SK-N-DZ (cell line): ENCODE measurements around the gene ATCAY.
A peak's percentile ranks its signal among the peaks of the same experiment; 100 is the strongest.
"Not testable (repeated sequence)": the region's sequence is repeated elsewhere in the genome, so short reads cannot be mapped to it uniquely, and the experiment has no call there.

Source experiments
- DNase-seq: peaks from one replicate; pipeline ENCODE4 v3.0.0-alpha.2; 2015; ENCODE audit warnings: low spot score

Gene ATCAY

DNA sequence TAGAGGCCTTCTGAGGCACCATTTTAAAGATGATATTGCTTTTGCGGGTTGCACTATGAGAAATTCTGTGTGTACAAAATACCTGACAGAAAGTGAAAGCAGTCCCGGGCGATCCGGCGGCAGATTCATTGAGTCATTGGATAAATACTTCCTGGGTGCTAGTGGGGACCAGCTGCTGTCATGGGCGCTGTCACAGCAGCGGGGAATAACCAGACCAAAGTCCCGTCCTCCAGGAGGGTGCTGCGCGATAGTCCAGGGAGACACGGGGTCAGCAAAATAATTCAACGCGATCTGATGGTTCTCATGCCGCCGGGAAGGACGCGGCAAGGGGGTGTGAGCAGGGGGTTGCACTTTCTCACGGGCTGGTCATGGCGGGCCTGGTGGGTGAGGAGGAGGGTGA lies 25.2 kb upstream of the ATCAY start:
- no peak for DNase-seq

DNA sequence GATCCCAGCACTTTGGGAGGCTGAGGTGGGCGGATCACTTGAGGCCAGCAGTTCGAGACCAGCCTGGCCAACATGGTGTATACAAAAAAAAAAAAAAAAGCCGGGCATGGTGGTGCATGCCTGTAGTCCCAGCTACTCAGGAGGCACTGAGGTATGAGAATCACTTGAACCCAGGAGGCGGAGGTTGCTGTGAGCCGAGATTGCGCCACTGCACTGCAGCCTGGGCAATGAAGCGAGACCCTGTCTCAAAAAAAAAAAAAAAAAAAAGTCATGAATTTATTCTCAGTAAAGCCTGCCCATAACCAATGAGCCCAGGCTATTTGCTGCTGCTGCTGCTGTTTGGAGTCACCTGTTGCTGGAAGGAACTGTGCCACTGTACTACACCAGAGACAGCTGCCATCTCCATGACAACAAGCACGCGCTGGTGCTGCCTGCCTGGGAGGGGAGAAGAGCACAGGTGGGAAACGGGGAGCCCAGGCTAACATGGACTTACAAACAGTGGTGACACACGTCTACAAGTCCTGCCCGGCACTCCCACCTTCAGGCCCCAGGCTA lies 23.0 kb upstream of the ATCAY start:
- no peak for DNase-seq

DNA sequence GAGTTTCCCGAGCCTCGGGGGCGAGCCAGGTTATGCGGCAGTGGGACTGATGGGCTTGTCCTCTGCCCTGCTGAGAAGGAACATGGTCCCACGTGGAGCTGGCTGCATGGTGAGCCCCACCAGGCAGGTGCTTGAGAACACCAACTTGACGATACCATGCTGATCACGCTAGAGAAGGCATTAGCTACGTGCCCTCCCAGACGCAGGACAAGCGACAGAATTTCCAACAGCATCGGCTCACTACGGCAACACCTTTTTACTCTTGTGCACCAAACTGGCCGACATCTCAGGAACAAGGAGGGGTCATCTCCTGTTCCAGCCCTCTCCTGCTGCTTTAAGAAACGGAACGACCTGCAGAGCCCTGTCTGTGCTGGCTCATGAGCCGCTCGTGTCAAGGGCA lies 20.0 kb upstream of the ATCAY start:
- DNase-seq: no peak

DNA sequence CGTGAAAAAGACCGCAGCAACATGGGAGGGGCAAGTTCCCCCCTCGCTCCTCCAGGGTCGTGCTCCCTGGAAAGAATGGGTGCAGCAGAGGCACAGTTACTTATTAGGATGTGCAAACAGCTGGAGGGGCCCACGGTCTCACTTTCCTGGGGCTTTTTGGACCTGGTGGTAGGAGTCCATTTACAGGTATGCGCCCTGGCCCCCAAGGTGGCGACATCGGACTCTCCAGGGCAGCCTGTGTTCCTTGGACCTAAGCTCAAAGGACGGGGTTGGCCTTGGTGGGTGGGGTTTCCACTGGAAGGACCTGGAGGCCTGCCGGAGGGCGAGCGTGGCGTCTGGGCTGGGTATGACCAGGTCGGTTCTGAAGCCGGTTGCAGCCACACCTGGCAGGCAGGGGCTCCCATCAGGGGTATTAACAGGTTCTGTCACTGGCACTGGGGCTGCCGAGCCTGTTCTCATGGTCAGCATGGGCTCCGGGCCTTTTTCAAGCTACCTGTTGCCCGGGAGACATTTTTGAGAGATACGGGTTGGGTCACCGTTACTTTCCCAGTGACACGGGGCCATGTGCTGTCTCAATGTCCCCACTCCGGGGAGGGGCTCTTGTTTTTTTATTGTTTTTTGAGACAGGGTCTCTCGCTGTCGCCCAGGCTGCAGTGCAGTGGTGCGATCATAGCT lies 17.5 kb upstream of the ATCAY start:
- DNase-seq: no peak

DNA sequence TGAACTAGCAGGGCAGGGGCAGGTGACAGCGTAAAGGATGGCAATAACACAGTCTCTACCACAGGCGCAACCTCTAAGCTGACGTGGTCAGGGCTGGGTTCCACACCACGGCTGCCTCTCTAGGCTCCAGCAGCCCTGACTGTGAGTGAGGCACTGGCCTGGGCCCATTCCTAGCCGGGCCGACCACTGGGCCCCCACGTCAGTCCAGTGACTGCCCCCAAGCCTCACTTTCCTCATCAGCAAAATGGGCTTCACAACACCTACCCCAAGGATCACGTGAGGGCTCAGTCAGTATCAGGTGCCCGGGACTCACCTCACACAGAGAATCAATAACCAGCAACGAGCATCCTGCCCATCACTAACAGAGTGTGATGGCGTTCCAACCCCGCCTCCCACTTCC lies 16.8 kb upstream of the ATCAY start:
- no peak for DNase-seq

DNA sequence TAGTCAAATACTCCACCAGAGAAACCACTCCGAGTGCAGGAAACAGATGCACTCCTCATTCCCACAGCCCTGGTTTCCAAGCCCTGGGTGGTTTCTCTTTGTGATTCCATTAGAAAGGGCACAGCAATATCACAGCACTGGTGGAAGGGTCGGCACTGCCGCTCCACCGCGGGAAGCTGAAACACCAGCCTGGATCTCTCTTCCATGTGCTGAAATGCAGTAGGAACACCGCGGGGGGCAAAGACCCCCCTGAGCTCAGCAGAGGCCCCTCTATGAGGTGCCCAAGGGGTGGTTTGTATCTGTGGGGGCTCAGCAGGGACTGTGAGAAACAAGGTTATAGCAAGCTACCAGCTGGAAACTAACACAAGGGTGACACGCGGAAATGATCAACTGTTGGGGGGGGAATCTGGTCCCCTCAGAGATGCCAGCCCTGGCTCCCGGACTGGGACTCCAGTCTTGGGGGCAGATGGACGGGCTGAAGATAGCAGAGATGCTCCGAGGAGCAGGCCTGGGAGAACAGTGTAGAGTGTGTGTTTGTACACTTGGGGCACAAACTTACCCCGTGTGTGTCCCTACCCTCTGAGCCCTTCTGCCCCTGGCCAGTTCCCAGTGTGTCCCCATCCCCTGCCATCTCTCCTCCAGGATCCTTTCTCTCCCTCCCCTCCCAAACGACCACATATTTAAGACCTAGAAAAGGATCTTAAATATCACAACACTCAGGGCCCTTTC lies 13.4 kb upstream of the ATCAY start:
- no peak for DNase-seq

DNA sequence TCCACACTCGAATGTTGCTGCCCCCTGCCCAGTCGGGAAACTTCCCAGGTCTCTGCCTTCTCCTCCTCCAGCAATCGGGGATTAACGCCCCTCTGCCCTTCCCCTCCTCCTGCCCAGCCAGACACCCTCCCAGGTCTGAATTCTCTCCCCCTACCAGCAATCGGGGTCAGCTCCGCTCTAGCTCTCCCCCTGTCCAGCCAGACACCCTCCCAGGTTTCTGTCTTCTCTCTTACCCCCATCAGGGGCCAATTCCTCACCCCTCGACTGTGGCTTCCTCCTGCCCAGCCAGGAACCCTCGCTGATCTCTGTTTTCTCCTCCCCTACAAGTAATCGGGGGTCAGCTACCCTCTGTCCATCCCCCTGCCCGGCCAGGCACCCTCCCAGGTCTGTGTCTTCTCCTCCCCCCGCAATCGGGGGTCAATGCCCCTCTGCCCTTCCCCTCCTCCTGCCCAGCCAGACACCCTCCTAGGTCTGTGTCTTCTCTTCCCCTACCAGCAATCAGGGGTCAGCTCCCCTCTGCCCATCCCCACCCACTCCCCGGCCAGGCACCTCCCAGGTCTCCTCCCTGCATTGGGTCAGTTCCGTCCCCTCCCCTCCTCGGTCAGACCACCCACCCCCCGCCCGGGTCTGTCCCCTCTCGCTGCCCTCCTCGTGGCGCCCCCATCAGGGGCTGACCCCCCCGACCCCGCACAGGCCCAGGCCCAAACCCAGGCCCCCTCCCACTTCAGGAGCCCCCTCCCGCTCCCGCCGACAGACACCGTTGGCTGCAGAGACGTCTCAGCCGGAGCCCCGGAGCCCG lies 12.3 kb upstream of the ATCAY start:
- DNase-seq: no peak

DNA sequence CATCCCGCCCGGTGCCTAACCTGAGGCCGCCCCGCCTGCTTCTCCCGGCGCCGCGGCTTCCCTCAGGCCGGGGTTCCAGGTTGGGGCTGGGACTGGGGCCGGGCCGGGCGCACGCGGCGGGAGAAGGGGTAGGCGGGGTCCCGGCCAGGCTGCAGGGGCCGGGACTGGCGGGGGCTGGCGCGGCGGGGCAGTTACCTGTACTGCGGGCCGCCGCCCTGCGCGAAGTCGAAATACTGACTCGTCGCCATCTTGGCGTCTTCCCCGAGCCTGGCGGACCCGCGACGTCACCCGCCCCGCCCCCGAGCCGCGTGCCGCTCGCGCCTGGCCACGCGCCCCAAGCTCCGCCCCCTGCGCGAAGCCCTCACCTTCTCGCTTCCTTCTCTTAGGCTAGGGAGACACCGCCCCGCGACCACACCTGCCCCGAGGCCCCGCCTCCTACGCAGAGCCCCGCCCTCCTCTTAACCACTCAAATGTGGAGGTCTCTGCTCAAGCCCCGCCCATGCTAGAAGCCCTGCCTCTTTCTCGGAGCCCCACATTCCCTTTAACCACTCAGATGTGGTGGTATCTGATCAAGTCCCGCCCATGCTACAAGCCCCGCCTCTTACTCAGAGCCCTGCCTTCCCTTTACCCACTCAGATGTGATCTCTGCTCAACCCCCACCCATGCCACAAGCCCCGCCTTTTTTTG lies 11.6 kb upstream of the ATCAY start, which contains the start of gene ZFR2:
ZFR2 (minus strand) TSS at position 269 of the 687 bp plus-strand sequence; CDS start at position 248, 21 bp downstream.
- no peak for DNase-seq

DNA sequence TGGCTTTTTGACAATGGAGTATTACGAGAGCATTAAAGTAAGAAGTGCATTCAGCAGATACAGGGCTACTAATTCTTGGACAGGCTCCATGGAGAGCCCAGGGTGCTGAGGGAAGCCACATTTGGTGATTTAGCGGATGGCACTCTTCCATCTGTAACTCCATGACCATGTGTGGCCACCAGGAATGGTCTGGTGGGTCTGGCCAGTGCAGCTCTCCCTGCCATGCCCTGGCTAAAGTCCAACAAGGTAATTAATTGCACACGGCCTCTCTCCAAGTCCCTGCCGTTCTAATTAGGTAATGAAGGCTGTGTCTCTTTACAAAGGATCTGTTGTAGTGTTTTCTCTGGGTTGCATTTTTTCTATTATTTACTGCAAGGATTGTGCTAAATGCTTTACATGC lies 7.3 kb upstream of the ATCAY start:
- no peak for DNase-seq

DNA sequence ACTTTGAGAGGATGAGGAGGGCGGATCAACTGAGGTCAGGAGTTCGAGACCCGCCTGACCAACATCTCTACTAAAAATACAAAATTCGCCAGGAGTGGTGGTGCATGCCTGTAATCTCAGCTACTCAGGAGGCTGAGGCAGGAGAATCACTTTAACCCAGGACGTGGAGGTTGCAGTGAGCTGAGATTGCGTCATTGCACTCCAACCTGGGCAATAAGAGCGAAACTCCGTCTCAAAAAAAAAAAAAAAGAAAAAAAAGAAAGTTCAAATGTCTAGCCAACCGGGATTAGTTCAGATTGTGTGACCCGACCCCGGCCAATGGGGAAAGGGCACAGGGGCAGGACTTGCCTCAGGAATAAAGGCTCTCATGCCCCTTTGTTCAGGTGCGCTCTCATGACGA lies 5.8 kb upstream of the ATCAY start:
- not testable (repeated sequence) for DNase-seq

DNA sequence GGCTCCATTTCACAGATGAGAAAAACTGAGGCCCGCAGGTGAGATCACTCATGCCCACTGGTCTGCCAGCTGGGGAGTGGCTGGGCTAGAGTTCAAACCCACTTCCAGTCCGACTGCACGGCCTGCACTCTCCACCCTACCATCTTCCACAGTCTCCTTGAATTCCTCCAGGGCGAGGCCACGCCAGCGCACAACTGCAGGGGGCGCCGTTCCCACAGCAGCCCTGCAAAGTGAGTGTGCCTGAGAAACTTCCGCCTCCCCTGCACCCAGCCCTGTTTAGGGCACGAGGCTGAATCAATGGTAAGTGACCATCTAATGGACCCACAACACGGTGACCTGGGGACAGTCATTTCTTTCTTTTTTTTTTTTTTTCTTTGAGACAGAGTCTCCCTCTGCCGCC lies 829 bp upstream of the ATCAY start:
- DNase-seq: no peak

DNA sequence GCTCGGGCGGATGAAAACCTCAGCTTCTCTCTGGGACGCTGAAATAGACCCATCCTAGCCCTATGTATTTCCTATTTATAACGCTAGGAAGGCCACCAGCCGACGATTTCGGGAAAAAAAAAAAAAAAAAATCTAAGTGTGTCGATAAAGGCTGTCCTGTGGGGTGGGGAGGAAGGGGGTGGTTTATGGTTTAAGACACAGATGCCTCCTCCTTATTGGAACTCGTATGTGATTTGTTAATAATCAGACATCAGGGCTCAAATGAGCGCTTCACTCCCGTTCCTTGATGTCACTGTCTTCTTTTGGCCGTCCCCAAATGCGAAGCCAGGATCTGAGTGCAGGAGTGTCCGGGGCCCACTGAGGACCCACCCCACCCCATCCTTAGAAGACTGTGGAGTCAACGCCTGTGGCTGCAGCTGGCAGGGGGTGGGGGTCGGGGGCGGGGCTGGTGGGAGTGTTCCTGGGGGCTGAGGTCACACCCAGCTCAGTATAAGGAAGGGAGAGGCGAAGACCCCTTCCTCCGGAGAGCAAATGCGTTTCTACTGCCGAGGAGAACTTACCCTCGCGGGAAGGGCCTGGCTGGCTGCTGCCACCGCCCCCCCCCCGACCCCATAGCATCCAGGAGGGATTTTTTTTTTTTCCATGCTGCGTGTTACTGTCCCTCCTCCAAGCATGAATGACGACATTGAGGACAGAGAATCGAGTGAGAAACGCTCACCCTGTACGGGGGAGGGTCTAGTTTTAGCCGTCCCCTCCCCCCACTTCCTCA lies 971 bp downstream of the ATCAY start:
- DNase-seq: peak; percentile 53

DNA sequence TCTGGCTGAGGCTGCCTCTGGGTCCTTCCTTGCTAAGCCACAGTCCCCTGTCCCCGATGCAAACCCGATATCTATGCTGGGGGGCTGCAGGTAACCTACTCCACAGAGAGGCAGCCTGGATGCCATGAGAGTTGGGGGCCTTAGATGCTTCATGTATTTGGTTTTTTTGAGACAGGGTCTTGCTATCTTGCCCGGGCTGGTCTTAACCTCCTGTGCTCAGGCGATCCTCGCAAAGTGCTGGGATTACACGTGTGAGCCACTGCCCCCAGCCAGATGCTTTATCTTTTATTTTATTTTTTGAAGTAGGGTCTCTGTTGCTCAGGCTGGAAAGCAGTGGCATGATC lies 1.5 kb downstream of the ATCAY start:
- DNase-seq: no peak

DNA sequence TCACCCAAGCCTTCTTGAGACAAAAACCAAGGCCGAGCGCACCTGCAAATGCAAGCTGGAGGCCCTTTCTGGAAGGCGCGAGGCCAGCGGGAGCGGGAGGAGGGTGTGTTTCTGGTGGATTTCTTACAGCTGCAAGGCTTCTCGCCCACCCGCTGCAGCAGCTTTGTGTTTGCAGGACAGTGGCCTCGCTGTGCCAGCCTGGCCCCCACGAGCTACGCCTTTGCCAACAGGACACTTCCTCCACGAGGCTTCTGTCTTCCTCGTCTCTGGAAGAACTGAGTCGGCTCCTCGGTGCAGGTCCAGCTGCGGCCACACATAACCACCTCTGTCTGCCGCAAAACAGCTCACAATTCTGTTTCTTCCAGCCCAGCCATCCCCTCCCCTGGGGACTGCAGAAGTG lies 10.1 kb downstream of the ATCAY start:
- DNase-seq: no peak

DNA sequence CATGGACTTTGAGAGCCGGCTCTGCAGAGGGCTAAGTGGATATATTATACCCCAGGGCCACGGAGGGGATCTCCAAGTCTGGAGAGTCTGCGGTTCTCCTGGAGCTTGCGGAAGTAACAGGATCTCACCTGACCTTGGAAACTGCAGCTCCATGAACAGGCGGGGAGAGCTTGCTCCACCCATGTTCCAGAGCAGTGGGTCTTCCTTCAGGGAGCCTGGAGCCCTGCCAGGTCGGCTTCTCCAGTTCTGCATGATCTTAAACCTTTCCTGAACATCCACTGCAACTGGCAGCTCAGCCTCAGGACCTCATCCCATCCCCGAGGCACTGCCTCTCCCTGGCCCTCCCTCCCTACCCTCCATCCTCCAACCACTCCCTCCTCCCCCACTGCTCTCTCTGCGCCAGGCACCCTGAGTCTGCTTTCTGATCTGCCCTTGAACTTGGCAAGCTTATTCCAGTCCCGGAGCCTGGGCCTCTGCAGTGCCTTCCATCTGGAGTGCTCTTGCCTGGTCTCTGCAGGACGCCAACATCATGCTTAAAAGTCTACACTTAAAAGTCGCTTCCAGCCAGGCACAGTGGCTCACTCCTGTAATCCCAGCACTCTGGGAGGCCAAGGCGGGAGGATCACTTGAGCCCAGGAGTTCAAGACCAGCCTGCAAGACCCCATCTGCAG lies 13.2 kb downstream of the ATCAY start:
- DNase-seq: no peak

DNA sequence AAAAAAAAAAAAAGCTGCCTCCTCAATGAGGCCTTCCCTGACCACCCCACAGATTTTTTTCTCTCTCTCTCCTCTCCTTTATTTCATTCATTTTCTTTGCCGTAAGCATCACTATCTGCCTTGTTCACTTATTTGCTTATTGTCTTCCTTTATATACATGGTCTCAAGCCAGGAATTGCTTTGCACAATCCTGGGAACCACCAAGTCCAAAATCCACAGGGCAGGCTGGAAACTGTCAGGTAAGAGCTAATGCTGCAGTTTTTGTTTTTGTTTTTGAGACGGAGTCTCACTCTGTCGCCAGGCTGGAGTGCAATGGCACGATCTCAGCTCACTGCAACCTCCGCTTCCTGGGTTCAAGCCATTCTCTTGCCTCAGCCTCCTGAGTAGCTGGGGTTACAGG lies 14.5 kb downstream of the ATCAY start:
- not testable (repeated sequence) for DNase-seq

DNA sequence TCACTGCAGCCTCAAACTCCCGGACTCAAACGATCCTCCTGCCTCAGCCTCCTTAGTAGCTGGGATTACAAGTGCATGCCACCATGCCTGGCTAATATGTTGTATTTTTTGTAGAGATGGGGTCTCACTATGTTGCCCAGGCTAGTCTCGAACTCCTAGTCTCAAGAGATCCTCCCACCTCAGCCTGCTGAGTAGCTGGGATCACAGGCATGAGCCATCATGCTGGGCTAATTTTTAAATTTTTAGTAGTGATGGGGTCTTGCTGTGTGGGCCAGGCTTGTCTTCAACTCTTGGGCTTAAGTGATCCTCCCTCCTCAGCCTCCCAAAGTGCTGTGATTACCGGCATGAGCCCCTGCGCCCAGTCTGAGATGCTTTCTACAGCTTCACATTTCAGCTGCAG lies 15.3 kb downstream of the ATCAY start:
- no peak for DNase-seq

DNA sequence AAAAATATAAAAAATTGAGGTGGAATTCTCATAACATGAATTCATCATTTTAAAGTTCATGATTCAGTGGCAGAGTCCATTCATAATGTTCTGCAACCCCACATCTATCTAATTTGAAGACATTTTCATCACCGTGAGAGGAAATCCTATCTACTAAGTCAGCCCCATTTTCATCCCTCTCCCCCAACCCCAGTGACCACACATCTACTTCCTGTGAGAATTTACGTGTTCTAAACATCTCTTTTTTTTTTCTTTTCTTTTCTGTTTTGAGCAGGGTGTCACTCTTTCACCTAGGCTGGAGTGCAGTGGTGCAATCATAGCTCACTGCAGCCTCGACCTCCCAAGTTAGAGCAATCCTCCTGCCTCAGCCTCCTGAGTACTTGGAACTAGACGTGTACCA lies 17.5 kb downstream of the ATCAY start:
- DNase-seq: no peak

DNA sequence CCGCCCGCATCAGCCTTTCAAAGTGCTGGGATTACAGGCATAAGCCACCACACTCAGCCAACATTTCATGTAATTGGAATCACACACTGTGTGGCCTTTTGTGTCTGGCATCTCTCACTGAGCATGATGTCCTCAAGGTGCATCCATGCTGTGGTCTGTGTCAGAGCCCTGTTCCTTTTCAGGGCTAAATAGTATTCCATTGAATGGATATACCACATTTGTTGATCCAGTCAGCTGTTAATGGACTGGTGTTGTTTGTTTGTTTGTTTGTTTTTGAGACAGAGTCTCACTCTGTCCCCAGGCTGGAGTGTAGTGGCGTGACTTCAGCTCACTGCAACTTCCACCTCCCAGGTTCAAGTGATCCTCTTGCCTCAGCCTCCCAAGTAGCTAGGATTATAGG lies 17.9 kb downstream of the ATCAY start:
- no peak for DNase-seq

DNA sequence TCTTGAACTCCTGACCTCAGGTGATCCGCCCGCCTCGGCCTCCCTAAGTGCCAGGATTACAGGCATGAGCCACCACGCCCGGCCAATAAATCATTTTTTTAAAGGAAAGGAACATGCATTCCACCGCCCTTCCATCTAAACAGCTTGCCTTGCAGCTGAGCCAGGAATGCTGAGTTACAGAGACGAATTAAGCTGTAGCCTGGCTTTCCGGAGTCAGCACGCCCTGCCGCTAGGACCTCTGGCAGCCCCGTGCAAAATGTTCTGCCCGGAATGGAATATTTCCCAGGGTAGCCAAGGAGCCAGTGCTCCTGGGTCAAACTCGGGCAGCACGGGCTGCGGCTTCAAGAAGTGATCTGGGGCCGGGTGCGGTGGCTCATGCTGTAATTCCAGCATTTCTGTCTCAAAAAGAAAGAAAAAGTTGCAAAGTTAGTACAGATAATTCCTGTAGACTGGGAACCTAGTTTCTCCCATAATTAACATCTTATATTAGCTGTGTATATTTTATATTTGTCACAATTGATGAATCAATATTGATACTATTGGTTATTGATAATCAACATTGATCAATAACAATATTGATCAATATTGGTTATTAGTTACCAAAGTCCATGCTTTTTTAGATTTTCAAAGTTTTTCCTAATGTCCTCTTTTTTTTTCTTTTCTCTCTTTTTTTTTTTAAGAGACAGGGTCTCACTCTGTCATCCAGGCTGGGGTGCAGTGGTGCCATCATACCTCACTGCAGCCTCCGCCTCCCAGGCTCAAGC lies 19.2 kb downstream of the ATCAY start:
- no peak for DNase-seq
